ENCODE measurements around the gene CCT7. TPM values are rescaled to one million over a fixed set of nuclear protein-coding genes. Genes with fewer than 3 reads are reported as not detected.

CCT7 gene
- total RNA-seq, 1 experiment from 2014 or later: 637 TPM

GRCh38 chr2:73214120-73215035 lies 19.7 kb upstream of the CCT7 start, which contains the start of gene SMYD5:
SMYD5 (plus strand) TSS chr2:73214245; CDS start chr2:73214267, 22 bp downstream.
- Histone ChIP-seq H3K9me2 (ENCODE audit: insufficient read depth) (no peaks in the 10 kb centered on the region), H3K27me3 (ENCODE audit: insufficient read depth, low read length) (no peaks in the 10 kb centered on the region), H3K79me2 (ENCODE audit: insufficient read depth, low read length) (peaks cover 49% of the 10 kb centered on the region), H3K27ac (ENCODE audit: low read depth, low read length) (peak within 1 kb of the TSS; percentile 86), H3K9me3 (ENCODE audit: control insufficient read depth in 1 of 2, insufficient read depth in 1 of 2, low read depth in 1 of 2, low read length in 2 of 2) (no peaks in the 10 kb centered on the region), H3K4me2 (ENCODE audit: low read length) (peak within 1 kb of the TSS; percentile 83), H3K4me3 (replicated peaks in 1 of 2; ENCODE audit: low read depth in 1 of 2, low read length in 2 of 2) (peak within 1 kb of the TSS; percentile 94 to 98), H3K4me1 (ENCODE audit: control insufficient read depth in 1 of 2, insufficient read depth in 2 of 2, low read length in 2 of 2) (peaks cover 3 to 42% of the 10 kb centered on the region in 2 experiments; a peak in 3 of 4 replicates), H3K9ac (ENCODE audit: low read length) (peak within 1 kb of the TSS; percentile 97), H4K20me1 (ENCODE audit: insufficient read depth) (no peaks in the 10 kb centered on the region), H3K36me3 (ENCODE audit: control insufficient read depth in 1 of 2, insufficient read depth in 2 of 2, low read length in 2 of 2) (no peaks in the 10 kb centered on the region), H2AFZ (ENCODE audit: low read depth, low read length, poor library complexity, severe bottlenecking) (peak within 1 kb of the TSS; percentile 38)
- ChIA-PET RAD21 (ENCODE audit: low non-redundant PET in 1 of 2, low total read pairs in 2 of 2, uncharacterized antibody in 2 of 2, unreplicated experiment in 2 of 2) (interaction anchor here in 1 of 2 experiments (2.2 kb wide), 1 partner anchor 37 kb away, joined by 8 read pairs; no protein-coding TSS in a partner anchor), POLR2A (interaction anchor here (1.1 to 2.1 kb wide), 2 partner anchors 19 kb away, joined by 8 read pairs; partner anchors contain the start of genes CCT7 and PRADC1), CTCF (no interaction called here)
- ATAC-seq (peak; percentile 85), DNase-seq (ENCODE audit: low read depth, low spot score) (peak; percentile 69)
- intact Hi-C loops (cut with micrococcal nuclease): loop anchor here (1.0 kb wide), 1 partner anchor 19 kb away; the partner anchor contains the start of gene PRADC1
- TSS peak; percentile 62 for BruUV-seq (replicated peaks)
- peak; percentile 97 for TF ChIP-seq YY1 (IDR thresholded peaks at IDR 0.05; ENCODE audit: extremely low read depth, insufficient replicate concordance, low read depth, low read length)
- TF ChIP-seq SRF (IDR thresholded peaks at IDR 0.05; ENCODE audit: low read depth): no peak
- TF ChIP-seq MAX (IDR thresholded peaks at IDR 0.05): peak; percentile 97
- no peak for TF ChIP-seq CTCF (IDR thresholded peaks at IDR 0.05 in 2 of 3, conservative IDR thresholded peaks at IDR 0.05 in 1 of 3; ENCODE audit: borderline replicate concordance in 1 of 3, insufficient read depth in 1 of 3, low read depth in 2 of 3, low read length in 2 of 3)
- TF ChIP-seq CBX3 (IDR thresholded peaks at IDR 0.05; ENCODE audit: low read depth): no peak
- TF ChIP-seq POLR2A (IDR thresholded peaks at IDR 0.05; ENCODE audit: borderline replicate concordance, extremely low read depth, insufficient read depth, insufficient read length): peak; percentile 39
- TF ChIP-seq JUND (IDR thresholded peaks at IDR 0.05): no peak
- TF ChIP-seq CEBPB (IDR thresholded peaks at IDR 0.05; ENCODE audit: low read depth): no peak
- TF ChIP-seq RAD21 (IDR thresholded peaks at IDR 0.05; ENCODE audit: low read depth): no peak
- peak; percentile 19 for TF ChIP-seq ZBTB33 (IDR thresholded peaks at IDR 0.05; ENCODE audit: extremely low read depth, insufficient replicate concordance, low read length)
- peak; percentile 87; the same call in 1 of the 2 replicates for TF ChIP-seq ZFX (IDR thresholded peaks at IDR 0.05)
- TF ChIP-seq EZH2 (IDR thresholded peaks at IDR 0.05): no peak
- no peak for TF ChIP-seq ATF3 (IDR thresholded peaks at IDR 0.05)
- no peak for TF ChIP-seq ELF1 (IDR thresholded peaks at IDR 0.05; ENCODE audit: borderline replicate concordance, low read depth)
- no peak for TF ChIP-seq REST (IDR thresholded peaks at IDR 0.05; ENCODE audit: low read depth)
- 0 out of 2 replicates have a peak, but pooled peaks have one; percentile 86 for TF ChIP-seq SIN3A (IDR thresholded peaks at IDR 0.05; ENCODE audit: low read depth)
- no peak for TF ChIP-seq EZH2phosphoT487 (IDR thresholded peaks at IDR 0.05; ENCODE audit: borderline replicate concordance)
- peak; percentile 88 for TF ChIP-seq POLR2AphosphoS5 (IDR thresholded peaks at IDR 0.05; ENCODE audit: low read depth, low read length)

Measured in HCT116 (cell line).